Stimulated activated naive CD8-positive, alpha-beta T cell treated with anti-CD3 and anti-CD28 coated beads, Interleukin-15, Interleukin-2, amounts not matched to agents 100 ng/mL and 50 ng/mL, for 24 hours (primary cell): ENCODE results near the gene REEP3.

Experiments used
- H3K27ac Mint-ChIP-seq: one replicate; pipeline ENCODE4 v1.8.0; 2021; ENCODE audit warnings: mild to moderate bottlenecking, mixed read lengths
- H3K27me3 Mint-ChIP-seq: one replicate; pipeline ENCODE4 v1.8.0; 2021; ENCODE audit warnings: mixed read lengths
- H3K36me3 Mint-ChIP-seq: one replicate; pipeline ENCODE4 v1.8.0; 2021; ENCODE audit warnings: low read depth, mixed read lengths
- H3K4me1 Mint-ChIP-seq: one replicate; pipeline ENCODE4 v1.8.0; 2021; ENCODE audit warnings: low read depth, mixed read lengths
- H3K4me3 Mint-ChIP-seq: one replicate; pipeline ENCODE4 v1.8.0; 2021; ENCODE audit warnings: mild to moderate bottlenecking, mixed read lengths
- H3K9me3 Mint-ChIP-seq: one replicate; pipeline ENCODE4 v1.8.0; 2021; ENCODE audit warnings: mixed read lengths

REEP3 gene

DNA sequence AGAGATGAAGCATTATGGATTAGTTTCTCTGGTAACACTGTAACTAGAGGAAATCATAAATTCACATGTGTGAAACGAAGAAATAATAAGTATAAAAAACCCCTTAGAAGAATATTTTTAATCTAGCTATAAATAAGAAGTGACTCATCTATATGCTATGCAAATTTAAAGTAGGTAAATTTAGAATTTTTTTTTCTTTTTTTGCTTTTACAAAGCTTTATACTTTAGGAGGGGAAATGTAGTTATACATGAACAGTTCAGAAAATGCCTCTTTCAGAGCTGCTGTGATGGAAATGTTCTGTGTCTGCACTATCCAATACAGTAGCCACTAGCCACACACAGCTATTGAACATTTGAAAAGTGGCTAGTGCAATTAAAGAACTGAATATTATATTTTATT is 87.3 kb downstream of the REEP3 start:
- H3K9me3 Mint-ChIP-seq: no peaks in the 10 kb centered on the region
- H3K4me1 Mint-ChIP-seq: peaks cover 18% of the 10 kb centered on the region
- no peaks in the 10 kb centered on the region for H3K36me3 Mint-ChIP-seq
- no peaks in the 10 kb centered on the region for H3K27me3 Mint-ChIP-seq
- no peak overlapping the region for H3K4me3 Mint-ChIP-seq
- H3K27ac Mint-ChIP-seq: no peak overlapping the region

DNA sequence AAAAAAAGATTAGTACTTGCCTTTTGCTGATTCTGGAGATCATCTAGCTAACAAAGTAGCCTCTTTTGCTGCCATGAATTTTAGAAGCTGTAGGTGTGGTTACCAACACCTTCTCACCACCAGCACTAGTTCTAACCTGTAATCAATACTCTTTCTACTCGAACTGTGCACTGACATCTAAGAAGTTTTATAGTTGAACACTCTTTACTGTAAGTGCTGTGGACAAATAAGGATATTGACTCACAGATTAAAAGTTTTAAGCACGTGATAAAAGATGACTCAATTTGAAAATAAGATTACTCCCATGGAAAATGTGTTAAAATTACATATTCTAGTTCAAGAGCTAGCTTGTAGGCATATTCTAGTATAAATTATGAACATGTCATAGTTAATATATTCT is 89.9 kb downstream of the REEP3 start:
- Mint-ChIP-seq H3K27me3 (no peaks in the 10 kb centered on the region), H3K4me1 (peaks cover 18% of the 10 kb centered on the region), H3K4me3 (no peak overlapping the region), H3K36me3 (no peaks in the 10 kb centered on the region), H3K27ac (peak overlapping the region; percentile 70), H3K9me3 (no peaks in the 10 kb centered on the region)

DNA sequence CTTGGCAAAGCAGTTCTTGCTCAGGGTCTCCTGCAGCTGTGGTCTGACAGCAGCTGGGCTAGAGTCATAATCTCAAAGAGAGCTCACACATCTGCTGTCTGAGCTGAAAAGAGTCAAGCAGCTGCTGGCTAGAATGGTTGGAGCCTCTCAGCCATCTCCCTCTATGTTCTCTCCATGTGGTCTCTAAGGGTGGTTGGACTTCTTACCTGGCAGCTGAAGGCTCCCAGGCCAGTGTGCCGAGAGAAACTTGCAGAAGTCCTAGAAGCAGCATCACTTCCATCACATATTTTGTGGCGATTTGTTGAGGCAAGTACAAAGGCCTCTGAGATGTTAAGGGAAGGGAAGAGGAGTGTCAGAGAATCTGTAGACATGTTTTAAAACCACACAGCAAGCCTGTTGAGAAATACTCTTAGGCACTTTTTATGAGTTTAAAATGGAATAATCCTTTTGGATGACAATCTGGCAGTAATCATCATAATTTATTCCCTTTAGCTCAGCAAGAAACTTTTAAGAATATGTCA is 93.2 kb downstream of the REEP3 start:
- peaks cover 8% of the 10 kb centered on the region for H3K4me1 Mint-ChIP-seq
- H3K4me3 Mint-ChIP-seq: no peak overlapping the region
- no peaks in the 10 kb centered on the region for H3K27me3 Mint-ChIP-seq
- peaks cover 10% of the 10 kb centered on the region for H3K36me3 Mint-ChIP-seq
- H3K27ac Mint-ChIP-seq: no peak overlapping the region
- H3K9me3 Mint-ChIP-seq: no peaks in the 10 kb centered on the region

DNA sequence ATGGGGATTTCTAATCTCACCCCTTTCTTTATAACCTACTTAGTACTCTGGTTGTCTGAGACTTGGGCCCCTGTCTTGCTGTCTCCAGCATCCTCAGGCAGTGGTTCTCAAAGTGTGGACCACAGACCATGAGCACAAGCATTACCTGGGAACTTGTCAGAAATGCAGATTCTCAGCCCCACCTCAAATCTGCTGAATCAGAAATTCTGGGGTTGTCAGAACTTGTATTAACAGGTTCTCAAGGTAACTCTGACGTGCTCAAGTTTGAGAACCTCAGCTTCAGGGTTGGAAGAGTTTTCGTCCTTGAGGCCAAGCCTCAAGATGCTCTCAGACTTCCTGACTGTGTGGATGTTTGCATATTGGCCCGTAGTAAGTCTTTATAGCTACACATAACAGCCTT is 97.4 kb downstream of the REEP3 start:
- Mint-ChIP-seq H3K36me3 (peaks cover 20% of the 10 kb centered on the region), H3K27me3 (no peaks in the 10 kb centered on the region), H3K27ac (no peak overlapping the region), H3K9me3 (no peaks in the 10 kb centered on the region), H3K4me1 (no peaks in the 10 kb centered on the region), H3K4me3 (no peak overlapping the region)

DNA sequence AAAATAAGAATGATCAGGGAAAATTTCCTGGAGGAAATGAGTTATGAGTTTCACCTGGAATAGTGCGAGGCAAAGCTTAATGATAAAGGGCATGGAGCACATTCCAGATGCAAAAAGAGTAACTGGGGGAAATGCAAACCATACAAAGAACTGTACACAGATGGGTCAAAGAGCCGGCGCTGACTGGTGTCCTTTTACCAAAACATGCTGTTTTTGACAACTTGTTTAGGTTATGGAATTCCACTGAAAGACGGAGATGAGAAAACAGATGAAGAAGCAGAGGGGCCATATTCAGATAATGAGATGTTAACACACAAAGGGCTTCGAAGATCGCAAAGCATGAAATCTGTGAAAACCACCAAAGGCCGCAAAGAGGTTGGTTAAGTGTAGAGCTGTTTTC is 98.2 kb downstream of the REEP3 start:
- Mint-ChIP-seq H3K36me3 (peaks cover 20% of the 10 kb centered on the region), H3K4me1 (no peaks in the 10 kb centered on the region), H3K27ac (no peak overlapping the region), H3K27me3 (no peaks in the 10 kb centered on the region), H3K9me3 (no peaks in the 10 kb centered on the region), H3K4me3 (no peak overlapping the region)

DNA sequence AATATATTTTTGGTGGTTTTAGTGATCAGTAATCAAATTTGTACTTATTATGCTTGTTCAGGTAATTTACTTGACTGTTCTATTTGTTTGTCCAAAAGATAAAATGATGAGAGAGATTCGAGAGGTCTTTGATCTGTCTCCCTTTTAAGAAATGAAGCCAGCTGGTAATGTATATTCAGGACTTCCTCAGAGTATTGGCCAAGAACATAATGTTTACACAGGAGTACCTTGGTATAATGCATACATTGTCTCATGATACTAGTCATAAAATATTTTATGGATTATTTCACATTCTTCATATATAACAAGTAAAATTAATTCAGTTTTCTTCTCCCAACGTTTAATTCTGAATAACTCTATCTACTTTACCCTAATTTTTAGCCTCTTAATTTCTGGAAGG is 100.9 kb downstream of the REEP3 start:
- no peaks in the 10 kb centered on the region for H3K9me3 Mint-ChIP-seq
- H3K27ac Mint-ChIP-seq: no peak overlapping the region
- no peaks in the 10 kb centered on the region for H3K4me1 Mint-ChIP-seq
- peaks cover 17% of the 10 kb centered on the region for H3K36me3 Mint-ChIP-seq
- H3K27me3 Mint-ChIP-seq: no peaks in the 10 kb centered on the region
- no peak overlapping the region for H3K4me3 Mint-ChIP-seq

DNA sequence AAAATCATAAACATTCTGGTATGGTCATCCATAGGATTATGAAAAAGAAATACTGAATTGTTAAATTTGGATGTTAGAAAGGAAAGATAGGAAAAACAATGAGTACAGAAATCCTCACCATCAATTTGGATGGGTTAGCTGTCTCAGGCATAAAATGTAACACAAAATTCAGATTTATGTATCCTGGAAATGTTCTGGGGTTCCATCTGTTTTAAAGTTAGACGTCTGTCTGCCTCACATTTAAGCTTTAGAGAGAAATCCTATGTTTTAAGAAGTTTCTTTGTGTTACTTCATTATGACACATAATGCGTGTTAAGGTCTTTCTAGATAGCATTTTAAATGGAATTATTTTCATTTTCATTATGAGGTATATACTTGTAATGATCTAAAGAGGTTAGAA is 103.5 kb downstream of the REEP3 start:
- H3K27ac Mint-ChIP-seq: no peak overlapping the region
- H3K9me3 Mint-ChIP-seq: no peaks in the 10 kb centered on the region
- no peaks in the 10 kb centered on the region for H3K27me3 Mint-ChIP-seq
- H3K36me3 Mint-ChIP-seq: peaks cover 8% of the 10 kb centered on the region
- H3K4me1 Mint-ChIP-seq: peaks cover 13% of the 10 kb centered on the region
- H3K4me3 Mint-ChIP-seq: no peak overlapping the region

DNA sequence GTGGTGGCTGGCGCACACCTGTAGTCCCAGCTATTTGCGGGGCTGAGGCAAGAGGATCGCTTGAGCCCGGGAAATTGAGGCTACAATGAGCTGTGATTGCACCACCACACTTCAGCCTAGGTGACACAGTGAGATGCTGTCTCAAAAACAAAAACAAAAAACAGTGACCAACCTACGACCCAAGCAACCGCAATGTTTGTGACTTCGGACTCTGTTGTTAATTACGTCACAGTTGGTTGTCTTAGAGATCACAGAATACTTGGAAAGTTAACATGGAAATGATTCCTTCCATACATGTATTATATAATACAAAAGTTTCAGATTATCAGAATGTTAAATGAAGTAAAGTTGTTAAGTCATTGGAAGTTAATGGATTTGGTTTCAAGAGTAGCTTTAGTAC is 106.2 kb downstream of the REEP3 start:
- Mint-ChIP-seq H3K27me3 (peaks cover 3% of the 10 kb centered on the region), H3K9me3 (no peaks in the 10 kb centered on the region), H3K27ac (no peak overlapping the region), H3K36me3 (no peaks in the 10 kb centered on the region), H3K4me1 (peaks cover 22% of the 10 kb centered on the region), H3K4me3 (no peak overlapping the region)

DNA sequence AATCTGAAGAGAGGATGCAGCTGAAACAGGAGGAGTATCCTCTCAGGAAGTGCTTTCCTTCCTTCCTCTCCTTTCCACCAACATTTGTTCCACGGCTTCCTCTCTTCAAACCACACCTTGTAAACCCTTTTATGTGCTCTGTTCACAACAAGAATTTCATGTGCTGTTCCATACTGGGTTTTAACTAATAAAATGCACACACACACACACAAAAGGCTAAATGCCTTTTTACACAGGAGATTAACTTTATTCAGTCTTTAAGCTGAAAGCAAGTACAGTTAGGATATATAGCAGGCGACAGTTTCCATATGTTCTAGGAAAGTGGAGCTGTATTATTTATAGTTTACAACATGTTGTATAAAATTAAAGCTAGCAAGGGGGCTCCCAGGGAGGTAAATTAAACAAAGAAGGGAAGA is 106.7 kb downstream of the REEP3 start:
- no peaks in the 10 kb centered on the region for H3K36me3 Mint-ChIP-seq
- H3K27me3 Mint-ChIP-seq: peaks cover 4% of the 10 kb centered on the region
- peaks cover 22% of the 10 kb centered on the region for H3K4me1 Mint-ChIP-seq
- H3K4me3 Mint-ChIP-seq: no peak overlapping the region
- H3K27ac Mint-ChIP-seq: no peak overlapping the region
- H3K9me3 Mint-ChIP-seq: no peaks in the 10 kb centered on the region

DNA sequence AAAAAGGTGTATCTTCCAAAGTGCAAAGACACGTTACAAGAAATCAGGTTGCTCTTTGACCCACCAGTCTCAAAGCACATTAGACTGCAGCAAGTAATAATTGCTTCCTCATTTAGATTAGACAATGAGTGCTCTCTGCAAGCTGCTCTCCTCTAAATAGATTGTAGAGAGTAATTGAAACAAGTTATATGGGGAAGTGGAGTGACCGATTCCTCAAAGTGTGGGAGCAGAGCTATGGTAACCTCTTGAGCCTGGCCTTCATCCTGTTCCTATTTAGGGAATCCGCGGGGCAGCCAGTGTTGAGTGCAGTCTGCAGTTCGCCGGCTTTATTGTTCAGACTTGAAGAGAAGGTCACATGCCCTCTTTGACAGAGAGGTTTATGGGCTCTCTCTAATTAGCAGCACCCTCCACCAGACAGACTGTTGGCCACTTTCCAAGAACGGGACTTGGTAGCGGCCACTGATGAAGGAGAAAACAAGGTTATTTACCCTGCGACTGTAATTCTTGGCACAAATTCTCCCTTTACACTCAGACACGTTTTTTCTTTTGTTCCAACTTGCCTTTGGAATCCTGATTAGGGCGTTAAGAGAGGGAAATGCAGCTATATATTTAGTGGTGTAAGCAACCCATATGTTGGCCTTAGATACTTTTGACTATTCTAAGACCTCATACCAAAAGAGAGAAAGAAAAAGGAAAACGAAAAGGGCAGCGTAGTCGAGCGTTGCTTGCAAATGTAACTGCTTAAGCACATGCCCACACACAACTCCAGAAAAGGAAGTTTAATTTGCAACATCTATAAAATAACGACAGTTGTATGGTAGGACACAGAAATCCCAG is 107.5 kb downstream of the REEP3 start:
- peak overlapping the region; percentile 76 for H3K27ac Mint-ChIP-seq
- peaks cover 4% of the 10 kb centered on the region for H3K27me3 Mint-ChIP-seq
- peaks cover 24% of the 10 kb centered on the region for H3K4me1 Mint-ChIP-seq
- no peaks in the 10 kb centered on the region for H3K9me3 Mint-ChIP-seq
- no peaks in the 10 kb centered on the region for H3K36me3 Mint-ChIP-seq
- H3K4me3 Mint-ChIP-seq: peak overlapping the region; percentile 92

DNA sequence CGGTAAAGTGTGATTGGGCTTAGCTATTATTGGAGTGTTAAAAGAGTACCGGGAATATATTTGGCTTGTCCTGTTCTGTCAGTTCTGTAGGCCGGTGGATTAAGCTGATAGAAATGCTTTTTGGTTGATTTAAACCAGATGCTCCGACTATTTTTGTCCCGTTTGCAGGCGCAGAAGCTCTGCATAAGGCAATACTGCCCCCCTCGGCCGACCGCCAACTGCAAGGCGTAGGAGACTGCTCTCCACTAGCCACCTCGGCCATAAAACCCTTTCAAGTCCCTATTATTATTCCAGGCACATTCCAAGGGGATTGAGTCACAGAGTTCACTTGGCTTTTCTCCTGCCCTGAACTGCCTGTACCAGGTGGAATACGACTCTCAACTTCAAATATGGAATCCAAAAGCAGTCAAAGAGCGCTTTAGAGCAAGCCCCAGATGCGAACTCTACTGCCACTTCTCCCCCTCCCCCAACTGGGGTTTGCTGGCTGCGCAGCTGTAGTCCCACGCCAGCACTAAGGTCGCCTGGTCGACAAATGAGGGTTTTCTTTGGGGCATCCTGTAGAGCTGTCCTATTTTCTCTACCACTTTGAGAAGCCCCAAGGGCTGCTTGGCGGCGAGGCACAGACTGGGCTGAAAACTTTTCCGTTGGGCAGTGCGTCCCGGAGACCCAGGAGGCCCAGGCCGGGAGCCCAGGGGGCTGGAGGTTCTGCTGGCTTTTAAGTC is 108.3 kb downstream of the REEP3 start:
- Mint-ChIP-seq H3K27me3 (peaks cover 4% of the 10 kb centered on the region), H3K4me1 (peaks cover 26% of the 10 kb centered on the region)

DNA sequence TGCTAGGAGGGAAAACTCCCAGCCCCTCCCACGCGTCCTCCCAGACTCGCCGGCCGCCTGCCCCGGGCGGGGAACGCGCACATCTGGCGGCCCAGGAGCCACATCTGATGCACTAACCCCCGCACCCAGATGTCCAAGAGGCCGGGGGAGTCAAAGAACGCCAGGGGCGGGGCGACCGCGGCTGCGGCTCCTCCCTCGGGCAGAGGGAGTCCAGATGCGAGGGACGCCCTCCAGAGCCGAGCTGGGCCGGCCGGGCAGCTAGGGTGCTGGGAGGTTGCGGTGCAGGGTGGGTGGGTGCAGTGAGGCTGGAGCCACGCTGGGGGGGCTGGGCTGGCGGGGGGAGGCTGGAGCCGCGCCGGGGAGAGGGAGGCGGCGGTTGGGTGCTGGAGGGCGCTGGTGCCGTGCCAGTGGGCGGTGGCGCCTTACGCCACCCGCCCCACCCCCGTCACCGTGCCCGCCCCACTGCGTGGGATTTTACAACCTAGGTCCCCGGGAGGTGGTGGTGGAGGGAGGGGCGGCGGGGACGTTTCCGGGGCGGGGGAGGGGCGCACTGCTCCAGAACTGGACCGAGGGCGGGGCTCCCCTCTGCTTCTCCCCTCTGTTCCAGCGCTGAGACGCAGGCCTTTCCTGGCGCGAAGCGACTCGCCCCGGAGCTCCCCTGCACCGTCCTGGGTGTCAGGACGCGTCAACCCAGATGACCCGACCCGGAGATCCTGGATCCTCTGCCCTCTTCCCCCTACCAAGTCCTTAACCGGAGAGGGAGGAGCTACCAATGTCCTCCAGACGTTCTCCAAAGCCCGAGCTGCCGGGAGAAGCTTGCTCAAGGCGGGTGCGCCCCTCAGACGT is 109.1 kb downstream of the REEP3 start:
- no peaks in the 10 kb centered on the region for H3K36me3 Mint-ChIP-seq
- H3K9me3 Mint-ChIP-seq: no peaks in the 10 kb centered on the region
- H3K4me3 Mint-ChIP-seq: peak overlapping the region; percentile 92
- peaks cover 31% of the 10 kb centered on the region for H3K4me1 Mint-ChIP-seq
- H3K27ac Mint-ChIP-seq: peak overlapping the region; percentile 76
- peaks cover 8% of the 10 kb centered on the region for H3K27me3 Mint-ChIP-seq

More for the DNA sequence above, 108.3 kb downstream of the REEP3 start:
- Mint-ChIP-seq H3K27ac (peak overlapping the region; percentile 76), H3K36me3 (no peaks in the 10 kb centered on the region), H3K9me3 (no peaks in the 10 kb centered on the region), H3K4me3 (peak overlapping the region; percentile 92)

DNA sequence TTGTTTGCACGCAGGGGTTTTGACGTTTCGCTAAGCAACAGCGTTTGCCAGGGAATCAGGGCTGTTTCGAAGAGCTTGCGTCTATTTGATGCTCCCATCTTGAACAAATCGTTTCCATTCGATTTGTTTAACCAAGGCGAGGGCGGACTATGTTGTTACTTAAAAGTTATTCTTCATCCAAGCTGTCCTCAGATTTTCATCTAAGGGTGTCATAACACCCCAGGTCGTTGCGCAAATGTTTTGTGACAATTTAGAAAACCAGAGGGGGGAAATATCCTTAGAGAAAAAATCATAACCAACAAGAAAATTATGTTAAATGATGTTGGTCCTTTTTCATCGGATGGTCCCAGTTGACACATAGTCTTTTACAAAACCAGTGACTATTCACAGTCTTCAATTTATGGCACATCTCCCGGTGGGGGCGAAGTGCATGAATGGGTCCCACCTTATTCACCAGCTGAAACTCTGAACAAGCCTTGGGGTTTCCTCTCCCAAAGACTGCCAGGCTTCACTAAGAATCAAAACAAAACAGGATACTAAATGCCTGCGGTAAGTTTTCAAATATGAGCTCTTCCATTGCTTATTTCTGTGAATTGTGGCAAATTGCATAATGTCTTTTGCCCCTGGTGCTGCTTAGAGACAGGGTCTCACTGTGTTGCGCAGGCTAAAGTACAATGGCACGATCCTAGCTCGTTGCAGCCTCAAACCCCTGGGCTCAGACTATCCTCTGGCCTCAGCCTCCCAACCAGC is 109.9 kb downstream of the REEP3 start:
- Mint-ChIP-seq H3K4me1 (peaks cover 31% of the 10 kb centered on the region), H3K4me3 (peak overlapping the region; percentile 92), H3K27ac (peak overlapping the region; percentile 61), H3K27me3 (peaks cover 8% of the 10 kb centered on the region), H3K36me3 (no peaks in the 10 kb centered on the region), H3K9me3 (no peaks in the 10 kb centered on the region)

DNA sequence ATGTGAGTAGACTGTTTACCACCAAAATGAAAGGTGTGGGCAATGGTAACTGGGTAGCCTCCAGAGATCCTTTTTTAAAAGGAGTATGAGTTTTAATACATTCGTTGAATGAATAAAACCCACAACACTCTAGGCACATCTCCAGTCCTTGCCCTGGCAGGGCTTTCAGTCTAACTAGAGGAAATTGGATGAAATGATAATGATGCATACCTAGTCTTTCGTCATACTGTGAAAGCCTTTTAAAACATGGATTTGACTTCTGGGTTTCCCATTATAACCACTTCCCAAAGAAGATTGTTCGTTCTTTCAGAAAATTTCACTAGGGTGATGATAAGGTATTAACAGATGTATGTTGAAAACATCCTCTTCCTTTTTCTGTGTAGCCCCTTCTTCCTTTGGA is 110.8 kb downstream of the REEP3 start:
- H3K36me3 Mint-ChIP-seq: no peaks in the 10 kb centered on the region
- peaks cover 31% of the 10 kb centered on the region for H3K4me1 Mint-ChIP-seq
- H3K4me3 Mint-ChIP-seq: no peak overlapping the region
- peaks cover 8% of the 10 kb centered on the region for H3K27me3 Mint-ChIP-seq
- no peak overlapping the region for H3K27ac Mint-ChIP-seq
- H3K9me3 Mint-ChIP-seq: no peaks in the 10 kb centered on the region
